A549 (cell line): ENCODE data around the gene CENPX. TPM values are rescaled to one million over a fixed set of nuclear protein-coding genes. Genes with fewer than 3 reads are reported as not detected.

ENCODE experiments used
- ATAC-seq, 2 experiments: fragments of 200-7000 bp in 1 of 2; fragments of >200 bp in 1 of 2; cut with Nextera tagmentation in 1 of 2; cut with Tn5 transposase in 1 of 2; 3 replicates each; pipeline versions ENCODE4 v1.8.0 to v1.9.1; 2018 to 2020; ENCODE audit warnings: mild to moderate bottlenecking in 1 of 2, moderate library complexity in 1 of 2
- CTCF ChIA-PET: fragments of 300-600 bp; sonication (Branson Sonifier 250); formaldehyde crosslinking; extraction: SDS; loops from one replicate; lab custom pipeline; 2021; ENCODE audit warnings: antibody characterized with exemption, inconsistent platforms; lab: Yijun Ruan, JAX
- POLR2A ChIA-PET: fragments of 350-600 bp; formaldehyde crosslinking; extraction: SDS; loops from one replicate; lab custom pipeline; 2021; ENCODE audit warnings: antibody characterized with exemption, inconsistent platforms; lab: Yijun Ruan, JAX
- DNase-seq, 2 experiments: peaks; one replicate each; pipeline versions ENCODE4 v3.0.0 to v3.0.0-alpha.2; 2011 to 2016; ENCODE audit warnings: low read depth in 1 of 2, low spot score in 1 of 2
- FAIRE-seq: peaks from 2 replicates; lab custom pipeline; 2011; peaks lifted over from hg19 to GRCh38; lab: Jason Lieb, UNC
- H3K27ac ChIP-seq, 2 experiments: fragments of >200 bp; sonication (Bioruptor Twin); formaldehyde crosslinking; 3 replicates each; pipeline ENCODE4 v1.5.1; 2016 to 2017
- H3K4me1 ChIP-seq: fragments of >200 bp; sonication (Bioruptor Twin); formaldehyde crosslinking; 3 replicates; pipeline ENCODE4 v1.6.1; 2016
- H3K4me2 ChIP-seq: fragments of >200 bp; sonication (Bioruptor Twin); formaldehyde crosslinking; 3 replicates; pipeline ENCODE4 v1.6.1; 2016
- H3K4me3 ChIP-seq: fragments of >200 bp; sonication (Bioruptor Twin); formaldehyde crosslinking; 3 replicates; pipeline ENCODE4 v1.5.1; 2016
- H3K9me3 ChIP-seq: fragments of >200 bp; sonication (Bioruptor Twin); formaldehyde crosslinking; 3 replicates; pipeline ENCODE4 v1.6.1; 2016
- ATOH8 ChIP-seq: fragments of 250-450 bp; sonication (Bioruptor Pico); IDR thresholded peaks from 2 replicates; pipeline ENCODE4 v1.5.0; 2020; ENCODE audit warnings: low read depth, mild to moderate bottlenecking, moderate library complexity
- CBX8 ChIP-seq: fragments of 200-600 bp; sonication (generic); IDR thresholded peaks from 2 replicates; pipeline ENCODE4 v1.6.1; 2016
- CTCF ChIP-seq: fragments of >200 bp; sonication (Bioruptor Twin); formaldehyde crosslinking; IDR thresholded peaks from 3 replicates; pipeline ENCODE4 v1.5.1; 2016
- ELK1 ChIP-seq: fragments of 150-350 bp; IDR thresholded peaks from 2 replicates; pipeline ENCODE4 v1.6.1; 2014; ENCODE audit warnings: low read depth, mild to moderate bottlenecking, low read length
- FOSL2 ChIP-seq, 2 experiments: fragments of 450-650 bp in 1 of 2; fragments of >200 bp in 1 of 2; sonication (Bioruptor Twin) in 1 of 2; formaldehyde crosslinking; IDR thresholded peaks; 2 replicates each; pipeline versions ENCODE4 v1.5.0 to v1.6.1; 2016 to 2020; ENCODE audit warnings: mild to moderate bottlenecking in 1 of 2, moderate library complexity in 1 of 2
- FOXS1 ChIP-seq: fragments of 250-450 bp; sonication (Bioruptor Pico); IDR thresholded peaks from 2 replicates; pipeline ENCODE4 v1.5.0; 2020; ENCODE audit warnings: mild to moderate bottlenecking, moderate library complexity
- HDAC2 ChIP-seq: fragments of 200-600 bp; sonication (generic); IDR thresholded peaks from 2 replicates; pipeline ENCODE4 v1.6.1; 2016
- HES2 ChIP-seq: fragments of >200 bp; sonication (Bioruptor Twin); formaldehyde crosslinking; IDR thresholded peaks from 2 replicates; pipeline ENCODE4 v1.6.1; 2016
- HEYL ChIP-seq: fragments of 250-450 bp; sonication (Bioruptor Pico); IDR thresholded peaks from 2 replicates; pipeline ENCODE4 v1.8.0; 2021; ENCODE audit warnings: mild to moderate bottlenecking, moderate library complexity
- HOXB13 ChIP-seq: fragments of 250-450 bp; sonication (Bioruptor Pico); IDR thresholded peaks from 2 replicates; pipeline ENCODE4 v1.5.0; 2020; ENCODE audit warnings: low read depth, mild to moderate bottlenecking, moderate library complexity
- MAFK ChIP-seq: fragments of 450-650 bp; IDR thresholded peaks from 2 replicates; pipeline ENCODE4 v1.6.1; 2014; ENCODE audit not compliant: partially characterized antibody
- NFE2L2 ChIP-seq: fragments of 150-350 bp; conservative IDR thresholded peaks from 2 replicates; pipeline ENCODE4 v1.6.1; 2014; ENCODE audit warnings: low read length
- NR3C1 ChIP-seq: fragments of >200 bp; sonication (Bioruptor Twin); formaldehyde crosslinking; IDR thresholded peaks from 3 replicates; pipeline ENCODE4 v1.6.1; 2017
- PBX3 ChIP-seq: IDR thresholded peaks from 2 replicates; pipeline ENCODE4 v1.6.1; 2012
- POLR2AphosphoS2 ChIP-seq: conservative IDR thresholded peaks from 2 replicates; pipeline ENCODE4 v1.6.1; 2012; ENCODE audit warnings: low read length, improper control_type of control experiment, inconsistent platforms
- TP53 ChIP-seq: fragments of 250-450 bp; sonication (Bioruptor Pico); IDR thresholded peaks from 2 replicates; pipeline ENCODE4 v1.5.0; 2021; ENCODE audit warnings: mild to moderate bottlenecking, moderate library complexity
- ZC3H11A ChIP-seq: fragments of 450-650 bp; IDR thresholded peaks from 2 replicates; pipeline ENCODE4 v1.6.1; 2014; ENCODE audit warnings: antibody characterized with exemption, mild to moderate bottlenecking
- ZFP36 ChIP-seq: fragments of 450-650 bp; IDR thresholded peaks from 2 replicates; pipeline ENCODE4 v1.6.1; 2014; ENCODE audit warnings: borderline replicate concordance; ENCODE audit not compliant: partially characterized antibody
- ZNF302 ChIP-seq: fragments of 250-450 bp; sonication (Bioruptor Pico); IDR thresholded peaks from 2 replicates; pipeline ENCODE4 v1.9.0; 2021; ENCODE audit warnings: inconsistent platforms, mild to moderate bottlenecking, moderate library complexity
- WGBS: methylation state at CpG from one replicate; pipeline ENCODE4 v1.1.6; 2017; ENCODE audit errors: missing lambda C conversion rate; 5-methylcytosine and 5-hydroxymethylcytosine counted together
- polyA plus RNA-seq, 4 experiments: library from polyadenylated mRNA; depleted of rRNA in 3 of 4; stranded (reverse); fragments of >200 nt; fragmentation: RNase III in 1 of 4; extraction: RNeasy Plus Mini Kit Qiagen cat#74134 plus additional on column Dnase treatment in 1 of 4; gene quantifications; 2 replicates in 3 of 4; 3 replicates in 1 of 4; pipeline ENCODE4 v1.2.3, GENCODE V29; 2011 to 2017

CENPX gene
- polyA plus RNA-seq, 2 of the 4 experiments (the other 2 are of a cell fraction), result 80.5 to 222 TPM

- Histone ChIP-seq H3K9me3 (no peaks in the 10 kb centered on the region), H3K4me3 (no peak overlapping the region), H3K4me1 (peaks cover 8% of the 10 kb centered on the region; the same call in 1 of the 3 replicates), H3K4me2 (no peak overlapping the region), H3K27ac (no peak overlapping the region)
- peak in 1 of 2 experiments; percentile 4; a peak in 2 of 6 replicates for ATAC-seq
- ChIA-PET POLR2A (no interaction called here), CTCF (interaction anchor here (1.2 to 33.2 kb wide), 5 partner anchors 10 to 141 kb away, joined by 3 to 794 read pairs (median 8); partner anchors contain the start of genes NOTUM and RAC3)
- FAIRE-seq, result no peak
- no peak for TF ChIP-seq FOXS1 (CRISPR knock-in tag)
- no peak for TF ChIP-seq ZC3H11A
- TF ChIP-seq PBX3, result no peak
- TF ChIP-seq CTCF, result no peak
- TF ChIP-seq NR3C1, result no peak
- WGBS, result 75% methylated on average over 14 of the region's 23 CpGs
- DNase-seq, result no peak
These were observed 8.2 kb downstream of the CENPX start for GRCh38 chr17:82014432-82014831.

GRCh38 chr17:82013772-82014321 lies 8.8 kb downstream of the CENPX start:
- no peak overlapping the region for H3K4me2 ChIP-seq
- no peaks in the 10 kb centered on the region for H3K9me3 ChIP-seq
- CTCF ChIA-PET, result interaction anchor here (1.2 to 33.2 kb wide), 6 partner anchors 7 to 141 kb away, joined by 3 to 794 read pairs (median 51); partner anchors contain the start of genes CENPX, LRRC45, NOTUM and RAC3
- POLR2A ChIA-PET, result no interaction called here
- no peak for DNase-seq
- no peak for FAIRE-seq
- 92% methylated on average over 16 of the region's 16 CpGs for WGBS
- 0 out of 3 replicates have a peak, but pooled peaks cover 8% of the 10 kb centered on the region for H3K4me1 ChIP-seq
- H3K4me3 ChIP-seq, result no peak overlapping the region
- TF ChIP-seq HOXB13, result no peak
- TF ChIP-seq POLR2AphosphoS2, result no peak
- no peak for TF ChIP-seq ZNF302 (CRISPR knock-in tag)
- TF ChIP-seq FOSL2 (IDR thresholded peaks at IDR 0.05), result no peak
- TF ChIP-seq FOSL2 (CRISPR knock-in tag; IDR thresholded peaks at IDR 0.05), result no peak
- no peak for TF ChIP-seq HDAC2
- TF ChIP-seq ATOH8 (CRISPR knock-in tag), result no peak
- TF ChIP-seq HES2, result no peak
- TF ChIP-seq MAFK, result no peak
- H3K27ac ChIP-seq, result 0 out of 6 replicates have a peak overlapping the region, but pooled peaks of 1 of the 2 experiments have one; percentile 5
- no peak for ATAC-seq

- CTCF ChIA-PET, result interaction anchor here (1.0 to 33.2 kb wide), 5 partner anchors 7 to 541 kb away, joined by 3 to 794 read pairs (median 4); partner anchors contain the start of genes CENPX, DCXR, LRRC45 and NOTUM
- POLR2A ChIA-PET, result interaction anchor here (0.9 kb wide), 1 partner anchor 10 kb away, joined by 3 read pairs; no protein-coding TSS in a partner anchor
- Histone ChIP-seq H3K4me1 (0 out of 3 replicates have a peak, but pooled peaks cover 5% of the 10 kb centered on the region), H3K4me2 (no peak overlapping the region)
- ATAC-seq (no peak), FAIRE-seq (no peak)
- 86% methylated on average over 22 of the region's 22 CpGs for WGBS
- no peak for TF ChIP-seq HEYL
- TF ChIP-seq ZFP36, result no peak
- TF ChIP-seq CTCF, result no peak
- no peak for TF ChIP-seq NFE2L2
- TF ChIP-seq TP53 (CRISPR knock-in tag), result no peak
- no peak for TF ChIP-seq ELK1
- TF ChIP-seq FOSL2 (IDR thresholded peaks at IDR 0.05), result no peak
- no peak for TF ChIP-seq FOSL2 (CRISPR knock-in tag; IDR thresholded peaks at IDR 0.05)
- TF ChIP-seq FOXS1 (CRISPR knock-in tag), result no peak
- TF ChIP-seq CBX8, result no peak
- TF ChIP-seq POLR2AphosphoS2, result no peak
- TF ChIP-seq, all 56 proteins: peak for 0
- no peaks in the 10 kb centered on the region for H3K9me3 ChIP-seq
- H3K27ac ChIP-seq, result 0 out of 6 replicates have a peak overlapping the region, but pooled peaks of 1 of the 2 experiments have one; percentile 5
- DNase-seq, result no peak
- no peak overlapping the region for H3K4me3 ChIP-seq
These were observed 9.3 kb downstream of the CENPX start for GRCh38 chr17:82013341-82013740.
